Activated T-helper 17 cell treated with anti-CD3 and anti-CD28 coated beads, Interleukin-2, amount 50 U/mL, for 72 hours (primary cell): ENCODE data around the gene ATP9A. TPM values are rescaled to one million over a fixed set of nuclear protein-coding genes. Genes with fewer than 3 reads are reported as not detected.
A peak's percentile ranks its signal among the peaks of the same experiment; 100 is the strongest.
"Not testable (repeated sequence)": the region's sequence is repeated elsewhere in the genome, so short reads cannot be mapped to it uniquely, and the experiment has no call there.

Source experiments
- ATAC-seq: fragments of 150-1000 bp; cut with Tn5 transposase; replicated peaks from 2 replicates; pipeline ENCODE4 v1.10.0; 2021; ENCODE audit warnings: mild to moderate bottlenecking, moderate library complexity
- H3K27ac Mint-ChIP-seq: one replicate; pipeline ENCODE4 v1.8.0; 2022; ENCODE audit warnings: mixed read lengths
- H3K27me3 Mint-ChIP-seq: one replicate; pipeline ENCODE4 v1.8.0; 2022; ENCODE audit warnings: mixed read lengths
- H3K36me3 Mint-ChIP-seq: one replicate; pipeline ENCODE4 v1.8.0; 2022; ENCODE audit warnings: low read depth, mild to moderate bottlenecking, mixed read lengths
- H3K4me1 Mint-ChIP-seq: one replicate; pipeline ENCODE4 v1.8.0; 2022; ENCODE audit warnings: mixed read lengths
- H3K4me3 Mint-ChIP-seq: one replicate; pipeline ENCODE4 v1.8.0; 2022; ENCODE audit warnings: mild to moderate bottlenecking, mixed read lengths
- H3K9me3 Mint-ChIP-seq: one replicate; pipeline ENCODE4 v1.8.0; 2022; ENCODE audit warnings: mixed read lengths
- total RNA-seq, 2 donors: library from RNA; stranded (reverse); gene quantifications; one replicate each; pipeline ENCODE4 v1.2.3, GENCODE V29; 2022

ATP9A gene
- total RNA-seq, 2 donors from 2014 or later: 1.7 to 2.2 TPM

GRCh38 chr20:51687108-51687507 is 81.1 kb downstream of the ATP9A start:
- H3K9me3 Mint-ChIP-seq: no peaks in the 10 kb centered on the region
- ATAC-seq: no peak
- H3K27ac Mint-ChIP-seq: no peak overlapping the region

GRCh38 chr20:51685494-51685893 is 82.7 kb downstream of the ATP9A start:
- not testable (repeated sequence) for H3K27me3 Mint-ChIP-seq, H3K4me3 Mint-ChIP-seq, ATAC-seq, H3K9me3 Mint-ChIP-seq, H3K27ac Mint-ChIP-seq, H3K36me3 Mint-ChIP-seq, H3K4me1 Mint-ChIP-seq

More at GRCh38 chr20:51687108-51687507, 81.1 kb downstream of the ATP9A start:
- Mint-ChIP-seq H3K27me3 (peaks cover 11% of the 10 kb centered on the region), H3K4me3 (no peak overlapping the region), H3K4me1 (no peaks in the 10 kb centered on the region), H3K36me3 (no peaks in the 10 kb centered on the region)

GRCh38 chr20:51680067-51680749 is 88.0 kb downstream of the ATP9A start:
- Mint-ChIP-seq H3K4me1 (no peaks in the 10 kb centered on the region), H3K36me3 (no peaks in the 10 kb centered on the region), H3K9me3 (no peaks in the 10 kb centered on the region), H3K4me3 (no peak overlapping the region), H3K27ac (no peak overlapping the region), H3K27me3 (peaks cover 12% of the 10 kb centered on the region)
- ATAC-seq: no peak

- no peaks in the 10 kb centered on the region for H3K9me3 Mint-ChIP-seq
- ATAC-seq: no peak
- peaks cover 12% of the 10 kb centered on the region for H3K27me3 Mint-ChIP-seq
- H3K4me3 Mint-ChIP-seq: no peak overlapping the region
- H3K36me3 Mint-ChIP-seq: no peaks in the 10 kb centered on the region
- no peak overlapping the region for H3K27ac Mint-ChIP-seq
- no peaks in the 10 kb centered on the region for H3K4me1 Mint-ChIP-seq
Measured at GRCh38 chr20:51679254-51679921, 88.8 kb downstream of the ATP9A start.

- H3K4me1 Mint-ChIP-seq: no peaks in the 10 kb centered on the region
- H3K9me3 Mint-ChIP-seq: no peaks in the 10 kb centered on the region
- peaks cover 12% of the 10 kb centered on the region for H3K27me3 Mint-ChIP-seq
- H3K27ac Mint-ChIP-seq: no peak overlapping the region
- H3K36me3 Mint-ChIP-seq: no peaks in the 10 kb centered on the region
- no peak overlapping the region for H3K4me3 Mint-ChIP-seq
- no peak for ATAC-seq
Measured at GRCh38 chr20:51678026-51678697, 90.0 kb downstream of the ATP9A start.

GRCh38 chr20:51668947-51669346 is 99.2 kb downstream of the ATP9A start:
- ATAC-seq: no peak
- Mint-ChIP-seq H3K9me3 (no peaks in the 10 kb centered on the region), H3K4me1 (no peaks in the 10 kb centered on the region), H3K4me3 (no peak overlapping the region), H3K27ac (no peak overlapping the region), H3K27me3 (peaks cover 31% of the 10 kb centered on the region), H3K36me3 (no peaks in the 10 kb centered on the region)

- Mint-ChIP-seq H3K27me3 (peaks cover 31% of the 10 kb centered on the region), H3K4me1 (no peaks in the 10 kb centered on the region), H3K27ac (no peak overlapping the region), H3K4me3 (no peak overlapping the region), H3K36me3 (no peaks in the 10 kb centered on the region), H3K9me3 (no peaks in the 10 kb centered on the region)
- no peak for ATAC-seq
Measured at GRCh38 chr20:51668515-51668914, 99.7 kb downstream of the ATP9A start.

GRCh38 chr20:51667491-51667890 is 100.7 kb downstream of the ATP9A start:
- peaks cover 31% of the 10 kb centered on the region for H3K27me3 Mint-ChIP-seq
- no peak overlapping the region for H3K27ac Mint-ChIP-seq
- no peaks in the 10 kb centered on the region for H3K36me3 Mint-ChIP-seq
- no peak for ATAC-seq
- no peaks in the 10 kb centered on the region for H3K4me1 Mint-ChIP-seq
- H3K9me3 Mint-ChIP-seq: no peaks in the 10 kb centered on the region
- H3K4me3 Mint-ChIP-seq: no peak overlapping the region

GRCh38 chr20:51667002-51667408 is 101.2 kb downstream of the ATP9A start:
- no peaks in the 10 kb centered on the region for H3K9me3 Mint-ChIP-seq
- no peaks in the 10 kb centered on the region for H3K36me3 Mint-ChIP-seq
- no peak for ATAC-seq
- H3K27ac Mint-ChIP-seq: no peak overlapping the region
- peaks cover 1% of the 10 kb centered on the region for H3K4me1 Mint-ChIP-seq
- H3K27me3 Mint-ChIP-seq: peaks cover 27% of the 10 kb centered on the region
- no peak overlapping the region for H3K4me3 Mint-ChIP-seq

GRCh38 chr20:51666126-51666525 is 102.1 kb downstream of the ATP9A start:
- H3K9me3 Mint-ChIP-seq: no peaks in the 10 kb centered on the region
- H3K36me3 Mint-ChIP-seq: no peaks in the 10 kb centered on the region
- no peak for ATAC-seq
- no peak overlapping the region for H3K4me3 Mint-ChIP-seq
- peaks cover 5% of the 10 kb centered on the region for H3K4me1 Mint-ChIP-seq
- H3K27ac Mint-ChIP-seq: no peak overlapping the region
- H3K27me3 Mint-ChIP-seq: peaks cover 24% of the 10 kb centered on the region

GRCh38 chr20:51665543-51666118 is 102.6 kb downstream of the ATP9A start:
- Mint-ChIP-seq H3K4me1 (peaks cover 7% of the 10 kb centered on the region), H3K27ac (no peak overlapping the region), H3K36me3 (no peaks in the 10 kb centered on the region), H3K27me3 (peaks cover 23% of the 10 kb centered on the region), H3K4me3 (no peak overlapping the region), H3K9me3 (no peaks in the 10 kb centered on the region)
- no peak for ATAC-seq

GRCh38 chr20:51661609-51662178 is 106.5 kb downstream of the ATP9A start:
- Mint-ChIP-seq H3K4me1 (peaks cover 10% of the 10 kb centered on the region), H3K27me3 (peaks cover 3% of the 10 kb centered on the region), H3K36me3 (no peaks in the 10 kb centered on the region), H3K4me3 (peak overlapping the region; percentile 21), H3K27ac (peak overlapping the region; percentile 40), H3K9me3 (no peaks in the 10 kb centered on the region)
- ATAC-seq: peak; percentile 95

- Mint-ChIP-seq H3K36me3 (no peaks in the 10 kb centered on the region), H3K4me3 (peak overlapping the region; percentile 21), H3K27ac (peak overlapping the region; percentile 40), H3K4me1 (peaks cover 10% of the 10 kb centered on the region), H3K27me3 (peaks cover 3% of the 10 kb centered on the region), H3K9me3 (no peaks in the 10 kb centered on the region)
- ATAC-seq: peak; percentile 45
Measured at GRCh38 chr20:51660672-51661608, 107.2 kb downstream of the ATP9A start.
